Dedifferentiated amniotic fluid mesenchymal stem cell (primary cell): Measurements from ENCODE around the gene PGGHG.
"Not testable (repeated sequence)": the region's sequence is repeated elsewhere in the genome, so short reads cannot be mapped to it uniquely, and the experiment has no call there.

Experiments
- DNase-seq: peaks from one replicate; pipeline ENCODE4 v3.0.0-alpha.2; 2016; ENCODE audit errors: extremely low spot score

The PGGHG gene

DNA sequence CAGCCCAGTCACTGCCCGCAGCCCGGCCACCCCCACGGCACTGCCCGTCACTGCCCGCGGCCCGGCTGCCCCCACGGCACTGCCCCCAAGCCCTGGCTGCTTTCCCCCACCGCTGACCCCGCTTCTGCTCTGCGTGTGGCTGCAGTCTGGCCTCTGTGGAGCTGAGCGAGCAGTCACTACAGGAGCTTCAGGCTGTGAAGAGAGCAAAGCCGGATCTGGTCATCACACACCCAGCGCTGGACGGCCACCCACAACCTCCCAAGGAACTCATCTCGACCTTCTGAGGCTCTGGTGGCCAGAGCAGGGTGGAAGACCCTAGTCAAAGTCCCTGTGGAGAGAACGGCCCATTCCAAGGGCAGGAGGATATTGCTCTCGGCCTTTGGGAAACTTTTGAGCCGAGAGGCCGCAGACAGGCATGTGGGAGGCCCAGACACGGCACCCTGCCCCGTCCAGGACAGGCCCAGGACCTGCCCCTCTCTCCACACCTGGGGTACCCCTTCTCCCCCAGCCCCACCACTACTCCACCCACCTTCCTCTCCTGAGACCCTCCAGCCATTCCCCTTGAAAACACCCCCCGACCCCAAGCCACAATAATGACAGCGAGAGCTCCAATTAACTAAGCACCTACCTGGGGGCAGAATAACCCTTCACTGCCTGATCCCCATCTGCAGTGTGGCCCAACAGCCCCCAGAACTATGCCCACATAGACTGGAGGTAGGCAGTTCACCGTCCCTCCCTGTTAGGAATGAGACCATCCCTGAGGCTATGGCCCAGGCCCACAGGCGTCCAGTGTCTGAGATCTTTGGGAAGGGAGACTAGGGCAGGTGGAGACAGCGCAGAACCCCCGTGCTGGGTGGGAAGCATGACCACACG, 3.7 kb upstream of the PGGHG start:
- no peak for DNase-seq

DNA sequence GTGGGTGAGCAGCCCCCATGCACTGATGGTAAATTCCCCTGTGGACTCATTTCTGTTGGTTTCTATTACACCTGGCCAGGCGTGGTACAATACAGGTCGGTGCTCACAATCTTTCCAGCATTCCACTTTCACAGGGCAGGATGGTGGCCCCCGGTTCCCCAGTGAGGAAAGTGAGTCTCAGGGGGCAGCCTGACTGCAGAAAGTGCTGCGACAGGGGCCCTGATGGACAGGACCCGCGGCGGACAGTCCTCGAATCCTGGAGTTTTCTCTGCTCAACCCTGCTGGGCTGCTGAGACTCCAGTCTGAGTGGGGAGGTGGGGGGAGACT, 3.1 kb upstream of the PGGHG start:
- no peak for DNase-seq

DNA sequence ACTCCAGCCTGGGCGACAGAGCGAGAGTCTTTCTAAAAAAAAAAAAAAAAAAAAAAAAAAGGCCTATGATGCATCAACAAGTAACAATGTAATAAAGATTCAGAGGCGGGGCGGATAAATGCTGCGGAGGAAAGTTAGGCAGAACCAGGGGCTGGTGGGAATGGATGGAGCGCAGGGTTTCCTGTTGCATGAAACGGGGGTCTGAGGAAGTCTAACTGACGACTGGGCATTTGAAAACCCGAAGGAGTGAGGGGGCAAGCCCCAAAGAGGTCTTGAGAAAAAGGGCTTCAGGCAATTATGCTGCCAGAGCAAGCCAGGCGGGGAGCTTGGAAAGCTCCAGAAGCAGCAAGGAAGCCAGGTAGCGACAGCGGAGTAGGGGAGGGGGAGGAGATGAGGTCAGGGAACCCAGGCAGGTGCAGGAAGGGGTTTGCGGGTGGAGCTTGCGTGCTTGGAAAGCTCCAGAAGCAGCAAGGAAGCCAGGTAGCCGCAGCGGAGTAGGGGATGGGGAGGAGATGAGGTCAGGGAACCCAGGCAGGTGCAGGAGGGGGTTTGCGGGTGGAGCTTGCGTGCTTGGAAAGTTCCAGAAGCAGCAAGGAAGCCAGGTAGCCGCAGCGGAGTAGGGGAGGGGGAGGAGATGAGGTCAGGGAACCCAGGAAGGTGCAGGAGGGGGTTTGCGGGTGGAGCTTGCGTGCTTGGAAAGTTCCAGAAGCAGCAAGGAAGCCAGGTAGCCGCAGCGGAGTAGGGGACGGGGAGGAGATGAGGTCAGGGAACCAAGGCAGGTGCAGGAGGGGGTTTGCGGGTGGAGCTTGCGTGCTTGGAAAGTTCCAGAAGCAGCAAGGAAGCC, 1.7 kb upstream of the PGGHG start:
- not testable (repeated sequence) for DNase-seq

DNA sequence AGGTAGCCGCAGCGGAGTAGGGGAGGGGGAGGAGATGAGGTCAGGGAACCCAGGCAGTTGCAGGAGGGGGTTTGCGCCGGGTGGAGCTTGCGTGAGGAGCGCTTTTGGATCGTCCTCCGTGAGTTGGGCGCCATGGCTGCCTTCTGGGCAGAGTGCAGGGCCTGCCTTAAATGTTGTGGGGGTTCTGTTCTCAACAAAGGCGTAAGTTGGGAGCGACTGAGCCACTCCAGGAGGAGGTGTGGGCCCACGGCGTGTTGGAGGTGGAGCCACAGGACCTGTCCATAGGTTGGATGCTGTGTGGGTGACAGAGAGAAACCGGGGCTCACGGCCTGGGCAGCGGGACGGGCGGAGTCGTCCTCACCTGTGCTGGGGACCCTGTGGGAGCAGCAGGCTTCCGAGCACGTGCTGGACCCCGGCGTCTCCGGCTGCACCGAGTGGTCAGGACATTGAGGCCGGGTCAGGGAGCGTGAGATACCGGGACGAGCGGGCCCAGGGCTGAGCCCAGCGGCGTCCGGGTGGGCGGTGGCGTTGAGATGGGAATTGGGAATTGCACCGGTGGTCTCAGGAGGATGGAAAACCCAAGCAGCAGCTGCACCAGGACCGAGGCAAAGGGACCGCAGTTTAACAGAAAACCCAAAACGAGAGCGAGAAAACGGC, 977 bp upstream of the PGGHG start:
- no peak for DNase-seq

DNA sequence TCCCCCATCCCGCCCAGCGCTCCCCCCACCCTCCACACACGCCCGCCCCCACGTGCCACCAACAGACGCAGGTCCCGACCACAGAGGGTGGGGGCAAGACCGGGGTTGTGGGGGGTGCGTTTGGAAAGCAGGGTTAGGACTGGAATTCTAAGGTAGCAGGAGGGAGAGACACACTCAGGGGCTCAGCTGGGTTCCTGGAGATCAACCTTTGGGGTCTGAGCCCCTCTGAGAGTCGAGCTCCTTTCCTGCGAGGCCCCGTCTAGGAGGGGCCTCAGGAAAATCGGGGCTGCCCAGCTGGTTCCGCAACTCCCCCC, 429 bp downstream of the PGGHG start:
- no peak for DNase-seq

DNA sequence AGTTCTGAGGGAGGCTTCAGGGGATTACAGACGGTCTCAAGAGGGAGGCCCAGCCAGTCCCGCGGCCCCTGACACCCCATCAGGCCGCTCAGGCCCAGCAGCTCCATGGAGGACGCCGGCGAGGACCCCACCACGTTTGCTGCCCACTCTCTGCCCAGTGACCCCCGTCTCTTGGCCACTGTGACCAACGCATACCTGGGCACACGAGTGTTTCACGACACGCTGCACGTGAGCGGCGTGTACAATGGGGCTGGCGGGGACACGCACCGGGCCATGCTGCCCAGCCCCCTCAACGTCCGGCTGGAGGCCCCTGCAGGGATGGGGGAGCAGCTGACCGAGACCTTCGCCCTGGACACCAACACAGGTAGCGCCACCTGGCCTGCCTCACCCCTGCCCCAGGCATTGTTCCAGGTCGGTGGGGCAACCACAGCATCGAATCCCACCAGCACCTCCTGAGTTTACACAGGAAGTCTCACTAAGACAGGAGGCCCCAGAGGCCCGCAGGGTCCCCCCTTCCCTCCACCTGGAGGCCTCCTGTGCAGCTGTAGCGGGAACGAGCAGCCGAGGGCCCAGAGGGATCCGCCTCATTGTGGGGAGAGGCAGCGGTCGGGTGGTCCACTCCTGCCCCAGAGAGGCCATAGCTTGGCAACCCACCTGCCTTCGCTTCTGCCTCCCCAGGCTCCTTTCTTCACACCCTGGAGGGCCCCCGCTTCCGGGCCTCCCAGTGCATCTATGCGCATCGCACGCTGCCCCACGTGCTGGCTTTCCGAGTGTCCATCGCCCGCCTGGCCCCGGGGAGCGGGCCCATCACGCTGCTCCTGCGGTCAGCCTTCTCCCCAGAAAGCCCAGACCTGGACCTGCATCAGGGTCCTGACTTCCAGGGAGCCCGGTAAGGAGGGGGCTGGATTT, 1.0 kb downstream of the PGGHG start:
- DNase-seq: no peak

DNA sequence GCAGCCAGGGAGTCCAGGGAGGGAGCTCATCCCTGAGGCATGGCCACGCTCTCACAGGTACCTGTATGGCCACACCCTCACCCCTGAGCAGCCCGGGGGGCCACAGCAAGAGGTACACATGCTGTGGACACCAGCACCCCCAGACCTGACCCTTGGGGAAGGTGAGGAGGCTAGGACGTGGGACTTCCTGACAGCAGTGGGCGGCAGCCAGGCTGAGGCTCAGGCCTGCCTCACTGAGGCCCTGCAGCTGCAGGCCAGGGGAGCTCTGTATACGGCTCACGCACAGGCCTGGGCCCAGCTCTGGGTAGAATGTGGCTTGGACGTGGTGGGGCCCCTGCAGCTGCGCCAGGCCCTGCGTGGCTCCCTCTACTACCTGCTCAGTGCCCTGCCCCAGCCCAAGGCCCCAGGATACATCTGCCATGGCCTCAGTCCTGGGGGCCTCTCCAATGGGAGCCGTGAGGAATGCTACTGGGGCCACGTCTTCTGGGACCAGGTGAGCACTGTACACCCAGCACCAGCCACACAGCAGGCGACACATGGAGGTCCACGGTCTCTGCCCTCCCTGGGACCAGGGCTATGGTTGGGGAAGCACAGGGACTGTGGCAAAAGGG, 1.8 kb downstream of the PGGHG start:
- no peak for DNase-seq

DNA sequence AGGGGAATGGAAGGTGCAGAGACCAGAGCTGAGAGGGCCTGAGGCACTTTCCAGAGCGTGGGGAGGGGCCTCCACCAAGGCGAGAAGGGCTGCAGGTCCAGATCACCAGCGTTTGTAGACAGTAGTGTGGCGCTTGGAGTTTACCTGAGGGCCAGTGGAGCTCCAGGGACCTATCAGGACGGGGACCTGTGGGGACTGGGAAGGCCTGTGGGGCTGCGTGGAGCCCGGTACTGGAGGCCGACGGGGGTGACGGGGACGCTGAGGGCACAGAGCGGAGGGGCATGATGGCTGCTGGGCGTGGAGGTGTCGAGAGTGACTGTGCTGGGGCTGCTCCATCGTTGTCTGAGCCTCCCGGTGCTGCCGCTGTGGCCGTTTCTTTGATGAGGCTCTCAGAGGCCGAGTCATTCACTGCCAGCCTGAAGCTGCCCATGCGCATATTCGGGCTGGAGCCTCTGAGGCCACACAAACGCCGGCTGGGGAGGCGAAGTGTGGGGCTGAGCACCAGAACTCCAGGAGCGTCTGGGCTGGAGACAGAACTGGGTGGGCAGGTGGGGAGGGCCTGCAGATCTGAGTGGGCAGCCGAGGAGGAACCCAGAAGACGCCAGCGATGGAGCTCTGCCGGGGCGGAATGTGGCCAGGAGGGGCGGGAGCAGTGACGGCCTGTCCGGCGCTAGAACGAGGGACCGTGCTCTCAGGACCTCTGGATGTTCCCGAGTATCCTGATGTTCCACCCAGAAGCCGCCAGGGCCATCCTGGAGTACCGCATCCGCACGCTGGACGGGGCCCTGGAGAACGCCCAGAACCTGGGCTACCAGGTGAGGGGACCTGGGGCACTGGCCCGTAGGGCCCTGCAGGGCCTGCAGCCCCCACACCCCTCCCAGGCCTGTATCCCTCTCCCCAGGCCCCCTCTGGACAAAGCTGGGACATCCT, 2.6 kb downstream of the PGGHG start:
- no peak for DNase-seq

DNA sequence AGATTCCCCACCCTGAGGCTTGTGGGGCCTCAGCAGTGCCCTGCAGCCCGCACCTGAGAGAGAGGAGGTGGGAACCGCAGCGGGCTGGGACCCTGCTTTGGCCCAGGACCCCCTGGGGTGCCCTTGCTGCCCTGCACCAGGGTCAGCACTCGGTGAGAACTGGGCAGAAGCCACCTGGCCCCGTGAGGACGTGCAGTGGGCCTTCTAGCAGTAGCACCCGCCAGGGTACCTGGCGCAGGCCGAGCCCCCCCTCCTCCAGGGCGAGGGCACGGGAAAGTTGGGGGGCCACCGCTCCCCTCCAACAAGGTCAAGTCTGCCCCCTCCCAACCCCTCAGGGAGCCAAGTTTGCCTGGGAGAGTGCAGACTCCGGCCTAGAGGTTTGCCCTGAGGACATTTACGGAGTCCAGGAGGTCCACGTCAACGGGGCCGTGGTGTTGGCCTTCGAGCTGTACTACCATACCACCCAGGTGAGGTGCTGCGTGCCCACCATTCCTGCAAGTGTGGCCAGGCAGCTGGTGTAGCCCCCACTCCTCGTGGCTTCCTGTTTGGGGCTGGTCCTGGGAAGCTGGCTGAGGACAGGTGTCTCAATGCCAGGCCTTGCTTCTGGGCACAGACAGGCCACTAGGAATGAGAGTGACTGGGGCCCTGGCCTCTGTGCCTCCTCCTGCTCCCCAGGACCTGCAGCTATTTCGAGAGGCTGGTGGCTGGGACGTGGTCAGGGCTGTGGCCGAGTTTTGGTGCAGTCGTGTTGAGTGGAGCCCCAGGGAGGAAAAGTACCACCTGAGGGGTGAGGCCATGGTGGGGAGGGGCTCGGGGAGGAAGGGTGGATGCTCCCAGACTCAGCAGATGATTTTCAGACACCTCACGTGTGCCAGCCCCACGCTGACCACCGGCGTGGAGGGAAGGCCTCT, 3.5 kb downstream of the PGGHG start:
- DNase-seq: no peak

DNA sequence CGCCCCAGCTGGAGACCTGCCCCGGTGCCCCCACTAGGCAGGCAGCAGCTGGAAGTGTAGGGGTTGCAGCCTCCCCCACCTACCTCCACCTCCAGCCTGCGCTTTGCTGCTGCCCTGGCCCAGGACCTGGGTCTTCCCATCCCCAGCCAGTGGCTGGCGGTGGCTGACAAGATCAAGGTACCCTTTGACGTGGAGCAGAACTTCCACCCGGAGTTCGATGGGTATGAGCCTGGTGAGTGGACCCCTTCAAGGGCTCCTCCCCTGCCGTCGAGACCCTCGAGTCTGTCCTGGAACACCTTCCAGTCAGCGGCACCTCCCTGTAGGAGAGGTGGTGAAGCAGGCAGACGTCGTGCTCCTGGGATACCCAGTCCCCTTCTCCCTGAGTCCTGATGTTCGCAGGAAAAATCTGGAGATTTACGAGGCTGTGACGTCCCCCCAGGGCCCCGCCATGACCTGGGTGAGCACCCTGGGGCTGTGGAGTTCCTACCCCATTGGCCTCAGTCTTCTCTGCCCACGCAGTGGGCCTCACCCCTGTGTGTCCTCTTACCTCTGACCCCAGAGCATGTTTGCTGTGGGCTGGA, 4.4 kb downstream of the PGGHG start:
- DNase-seq: no peak

DNA sequence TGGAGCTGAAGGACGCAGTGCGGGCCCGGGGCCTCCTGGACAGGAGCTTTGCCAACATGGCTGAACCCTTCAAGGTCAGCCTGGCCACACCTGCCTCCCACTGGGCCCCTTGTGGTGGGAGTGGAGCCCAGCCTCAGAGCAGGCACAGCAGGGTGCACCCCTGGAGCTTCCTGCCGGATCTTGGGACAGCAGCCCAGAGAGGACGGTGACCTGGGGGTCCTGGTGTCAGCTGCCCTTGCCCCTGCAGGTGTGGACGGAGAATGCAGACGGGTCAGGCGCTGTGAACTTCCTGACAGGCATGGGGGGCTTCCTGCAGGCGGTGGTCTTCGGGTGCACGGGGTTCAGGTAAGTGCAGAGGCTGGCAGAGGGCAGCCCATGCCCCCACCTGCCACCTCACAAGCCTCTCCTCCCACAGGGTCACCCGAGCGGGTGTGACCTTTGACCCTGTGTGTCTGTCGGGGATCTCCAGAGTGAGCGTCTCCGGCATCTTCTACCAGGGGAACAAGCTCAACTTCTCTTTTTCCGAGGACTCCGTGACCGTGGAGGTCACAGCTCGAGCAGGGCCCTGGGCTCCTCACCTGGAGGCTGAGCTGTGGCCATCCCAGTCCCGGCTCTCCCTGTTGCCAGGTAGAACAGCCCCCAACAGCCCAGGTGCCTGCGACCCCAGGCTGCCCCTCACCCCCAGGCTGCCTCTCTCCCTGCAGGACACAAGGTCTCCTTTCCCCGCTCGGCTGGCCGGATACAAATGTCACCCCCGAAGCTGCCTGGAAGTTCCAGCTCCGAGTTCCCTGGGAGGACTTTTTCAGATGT, 5.1 kb downstream of the PGGHG start:
- no peak for DNase-seq

DNA sequence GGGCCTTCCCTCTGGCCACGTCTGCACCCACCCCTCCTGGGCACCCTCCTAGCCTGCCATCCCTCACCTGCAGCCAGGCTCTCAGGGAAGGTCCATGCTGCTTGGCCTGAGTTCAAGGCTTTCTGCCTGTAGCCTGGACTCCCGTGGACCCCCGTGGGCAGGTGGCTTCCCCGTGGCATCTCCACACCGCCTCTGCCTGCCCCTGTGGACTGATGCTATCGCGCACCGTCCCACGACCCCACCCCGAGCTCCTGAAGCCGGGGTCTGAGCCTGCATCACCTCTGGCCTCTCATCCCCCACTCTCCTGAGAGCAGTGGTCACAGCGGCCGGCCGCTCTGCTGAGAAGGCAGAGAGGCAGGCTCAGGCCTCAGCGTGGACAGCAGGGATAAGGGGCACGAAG, 5.9 kb downstream of the PGGHG start:
- no peak for DNase-seq

DNA sequence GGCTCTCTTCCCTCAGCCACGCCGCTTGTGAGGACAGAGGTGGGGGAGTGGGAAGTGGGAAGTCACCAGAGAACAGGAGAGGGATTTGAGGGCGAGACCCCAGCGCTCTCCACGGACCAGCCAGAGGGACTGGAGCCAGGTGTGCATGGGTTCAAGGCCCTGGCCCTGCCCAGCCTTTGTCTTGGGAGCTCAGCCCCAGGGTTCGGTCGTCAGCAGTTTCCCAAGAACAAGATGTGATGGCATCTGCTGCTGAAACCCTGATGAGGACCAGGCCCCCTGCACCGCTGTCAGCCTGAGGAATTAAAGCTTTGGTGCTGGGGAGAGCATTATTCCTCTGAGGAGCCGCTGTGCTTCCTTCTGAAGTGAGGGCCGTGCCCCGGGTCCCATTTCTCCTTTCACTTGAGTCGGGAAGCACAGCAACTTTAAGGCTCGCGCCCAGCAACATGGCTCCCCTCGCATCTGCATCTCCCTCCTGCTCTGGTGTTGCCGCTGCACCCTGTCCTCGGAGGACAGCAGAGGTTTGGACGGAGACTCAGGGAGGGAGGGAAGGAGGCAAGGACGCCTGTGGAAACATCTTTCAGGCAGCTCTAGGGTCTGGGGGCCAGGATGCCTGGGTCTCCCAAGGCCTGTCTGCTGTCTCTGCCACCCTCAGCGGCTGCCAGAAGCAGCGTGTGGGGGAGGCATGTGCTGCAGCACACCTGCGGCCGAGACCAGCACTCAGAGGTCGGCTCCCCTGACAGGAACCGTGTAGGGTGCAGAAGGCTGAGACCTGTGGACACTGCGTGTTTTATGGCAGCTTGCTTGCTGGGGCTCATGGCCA, 6.6 kb downstream of the PGGHG start:
- no peak for DNase-seq

DNA sequence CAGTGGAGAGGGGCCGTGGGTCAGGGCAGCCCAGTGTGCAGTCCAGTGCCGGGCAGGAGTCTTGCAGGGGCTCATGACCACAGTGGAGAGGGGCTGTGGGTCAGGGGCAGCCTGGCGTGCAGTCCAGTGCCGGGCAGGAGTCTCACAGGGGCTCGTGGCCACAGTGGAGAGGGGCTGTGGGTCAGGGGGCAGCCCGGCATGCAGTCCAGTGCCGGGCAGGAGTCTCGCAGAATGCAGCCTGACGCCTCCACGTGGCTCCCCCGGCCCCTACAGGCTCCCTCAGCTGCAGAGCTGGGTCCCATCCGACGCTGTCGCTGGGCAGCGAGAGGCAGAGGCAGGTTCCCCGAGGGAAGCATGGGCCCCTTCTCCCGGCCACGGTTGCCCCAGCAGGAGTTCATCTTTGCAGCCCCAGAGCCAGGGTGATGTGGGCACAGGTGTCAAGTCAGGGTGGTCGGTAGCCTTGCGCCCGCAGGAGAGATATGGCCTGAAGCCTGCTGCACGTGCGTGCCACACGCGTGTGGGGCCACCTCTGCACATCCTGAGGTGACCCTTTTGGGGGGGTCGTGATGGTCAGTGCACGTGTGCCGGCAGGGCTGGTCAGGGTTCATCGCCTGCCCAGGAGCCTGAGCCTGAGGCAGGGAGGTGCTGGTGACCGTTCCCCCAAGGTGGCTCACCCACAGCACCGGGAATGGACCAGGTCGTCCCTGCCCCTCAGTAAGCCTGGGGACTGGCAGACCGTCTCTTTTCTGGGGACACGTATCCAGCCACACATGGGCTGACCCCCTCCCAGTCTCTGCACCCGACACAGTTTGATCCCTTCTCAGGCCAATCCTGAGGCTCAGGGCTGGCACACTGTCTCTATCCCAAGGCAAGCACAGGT, 7.5 kb downstream of the PGGHG start:
- DNase-seq: no peak

DNA sequence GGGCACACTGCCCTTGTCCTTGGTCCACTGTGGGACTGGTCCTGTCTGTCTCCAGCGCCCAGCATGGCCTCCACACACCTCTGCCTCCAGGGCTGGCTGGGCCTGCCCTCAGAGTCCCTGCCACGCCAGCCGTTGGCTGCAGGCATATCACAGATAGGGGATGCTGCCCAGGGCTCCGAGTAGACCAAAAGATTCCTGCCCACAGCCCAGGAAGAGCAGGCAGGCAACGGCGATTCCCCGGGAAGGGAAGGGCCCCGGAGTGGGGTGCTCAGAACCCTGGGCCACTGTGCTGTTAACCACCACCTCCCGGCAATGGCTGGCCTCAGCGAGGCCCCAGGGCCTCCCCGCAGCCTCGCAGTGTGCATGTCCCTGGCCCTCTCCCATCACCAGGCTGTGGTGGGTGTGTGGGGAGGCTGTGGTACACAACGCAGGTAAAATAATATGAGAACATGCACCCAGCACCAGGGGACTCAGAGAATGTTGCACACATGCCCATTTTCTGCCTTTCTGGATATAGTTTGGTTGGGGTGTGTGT, 8.2 kb downstream of the PGGHG start:
- no peak for DNase-seq
